ENCODE results near the gene LACTBL1. TPM values are rescaled to one million over a fixed set of nuclear protein-coding genes. Genes with fewer than 3 reads are reported as not detected.

The LACTBL1 gene
- total RNA-seq, 1 experiment from 2014 or later: not detected

DNA sequence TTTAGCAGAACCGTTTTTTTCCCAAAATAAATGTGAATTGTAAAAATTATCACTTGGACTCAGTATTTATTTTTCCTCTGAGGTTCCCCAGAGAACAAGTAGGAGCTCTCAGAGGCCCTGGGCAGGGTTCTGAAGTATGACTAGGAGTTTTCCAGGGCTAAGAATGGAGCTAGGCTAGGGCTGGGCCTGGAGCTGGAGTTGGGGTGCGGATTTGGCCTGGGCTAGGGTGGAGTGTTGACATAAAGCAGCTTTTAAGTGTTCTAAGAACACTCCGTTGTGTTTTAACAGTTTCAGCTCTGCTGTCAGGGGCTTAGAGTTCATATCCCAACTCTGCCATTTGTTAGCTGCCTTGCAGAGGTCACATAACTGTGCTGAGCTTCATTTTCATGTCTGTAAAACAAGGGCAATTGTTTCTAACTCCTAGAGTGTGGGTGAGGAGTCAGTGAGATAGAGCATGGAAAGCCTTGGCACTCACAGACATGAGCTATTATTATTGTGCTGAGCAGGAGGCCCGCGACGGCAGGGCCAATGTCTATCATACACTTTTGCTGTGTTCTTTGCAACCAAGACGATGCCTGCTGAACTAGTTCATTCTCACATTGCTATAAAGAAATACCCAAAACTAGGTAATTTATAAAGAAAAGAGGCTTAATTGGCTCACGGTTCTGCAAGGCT is 51.1 kb downstream of the LACTBL1 start:
- WGBS (ENCODE audit: extremely low coverage, insufficient read length, low lambda C conversion rate): no CpG with 5 or more reads among the region's 8 CpGs
- H3K9me3 Mint-ChIP-seq: no peaks in the 10 kb centered on the region
- DNase-seq: no peak

More for the DNA sequence above, 51.1 kb downstream of the LACTBL1 start:
- no peak overlapping the region for H4K8ac ChIP-seq (replicated peaks; ENCODE audit: insufficient read length, low read depth, low read length)
- no peaks in the 10 kb centered on the region for H3K79me1 ChIP-seq (ENCODE audit: insufficient read depth, low read depth, low read length, poor library complexity, severe bottlenecking)
- no peaks in the 10 kb centered on the region for H4K20me1 ChIP-seq (ENCODE audit: control insufficient read depth, insufficient read depth, insufficient read length)
- TF ChIP-seq, protein P1, sequence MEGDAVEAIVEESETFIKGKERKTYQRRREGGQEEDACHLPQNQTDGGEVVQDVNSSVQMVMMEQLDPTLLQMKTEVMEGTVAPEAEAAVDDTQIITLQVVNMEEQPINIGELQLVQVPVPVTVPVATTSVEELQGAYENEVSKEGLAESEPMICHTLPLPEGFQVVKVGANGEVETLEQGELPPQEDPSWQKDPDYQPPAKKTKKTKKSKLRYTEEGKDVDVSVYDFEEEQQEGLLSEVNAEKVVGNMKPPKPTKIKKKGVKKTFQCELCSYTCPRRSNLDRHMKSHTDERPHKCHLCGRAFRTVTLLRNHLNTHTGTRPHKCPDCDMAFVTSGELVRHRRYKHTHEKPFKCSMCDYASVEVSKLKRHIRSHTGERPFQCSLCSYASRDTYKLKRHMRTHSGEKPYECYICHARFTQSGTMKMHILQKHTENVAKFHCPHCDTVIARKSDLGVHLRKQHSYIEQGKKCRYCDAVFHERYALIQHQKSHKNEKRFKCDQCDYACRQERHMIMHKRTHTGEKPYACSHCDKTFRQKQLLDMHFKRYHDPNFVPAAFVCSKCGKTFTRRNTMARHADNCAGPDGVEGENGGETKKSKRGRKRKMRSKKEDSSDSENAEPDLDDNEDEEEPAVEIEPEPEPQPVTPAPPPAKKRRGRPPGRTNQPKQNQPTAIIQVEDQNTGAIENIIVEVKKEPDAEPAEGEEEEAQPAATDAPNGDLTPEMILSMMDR (conservative IDR thresholded peaks at IDR 0.05): no peak
- H3K27me3 ChIP-seq (ENCODE audit: insufficient read depth, low read length): no peaks in the 10 kb centered on the region
- H3K4me3 Mint-ChIP-seq: no peak overlapping the region
- H3K9ac ChIP-seq (ENCODE audit: extremely low read depth, insufficient read length, low read length): no peak overlapping the region
- no peaks in the 10 kb centered on the region for H3K36me3 Mint-ChIP-seq (ENCODE audit: insufficient read depth in 1 of 3, low read depth in 3 of 3)
- no peaks in the 10 kb centered on the region for H3K9me3 ChIP-seq (ENCODE audit: control insufficient read depth, low read depth, low read length)
- H4K91ac ChIP-seq (ENCODE audit: insufficient read length, low read depth, low read length): no peak overlapping the region
- no peak overlapping the region for H3K4me2 ChIP-seq (ENCODE audit: insufficient read depth, insufficient read length, low read length)
- peaks cover 2 to 6% of the 10 kb centered on the region in 2 experiments; a peak in 1 of 4 replicates for H3K4me1 Mint-ChIP-seq
- H3K23me2 ChIP-seq (ENCODE audit: insufficient read length, low read depth, low read length, poor library complexity, severe bottlenecking): no peaks in the 10 kb centered on the region
- no peak overlapping the region for H2BK20ac ChIP-seq (ENCODE audit: low read depth, low read length, poor library complexity, severe bottlenecking)
- no peaks in the 10 kb centered on the region; the same call in none of the 2 replicates for H3K27me3 Mint-ChIP-seq (ENCODE audit: low read depth)
- H2BK12ac ChIP-seq (ENCODE audit: insufficient read length, low read depth, low read length): no peak overlapping the region
- no peak overlapping the region for H3K18ac ChIP-seq (ENCODE audit: insufficient read length, low read depth, low read length)
- H2BK15ac ChIP-seq (ENCODE audit: low read depth, low read length): no peak overlapping the region
- no peaks in the 10 kb centered on the region for H3K4me1 ChIP-seq (ENCODE audit: insufficient read depth, low read length)
- no peak overlapping the region for H3T11ph ChIP-seq (ENCODE audit: low read length)
- H3K27ac Mint-ChIP-seq: peak overlapping the region in 1 of 3 experiments; percentile 42; a peak in 2 of 7 replicates
- H3K27ac ChIP-seq (ENCODE audit: insufficient read length, low read depth, low read length): no peak overlapping the region
- no peak overlapping the region for H2AK5ac ChIP-seq (ENCODE audit: insufficient read length, low read length)
- no peak overlapping the region for H3K56ac ChIP-seq (ENCODE audit: insufficient read length, low read depth, low read length)
- no peak overlapping the region for H4K5ac ChIP-seq (ENCODE audit: insufficient read length, low read depth, low read length)
- no peak overlapping the region for H2AFZ ChIP-seq (ENCODE audit: low read length)
- H2BK120ac ChIP-seq (ENCODE audit: low read depth, low read length, poor library complexity, severe bottlenecking): no peak overlapping the region
- H3K14ac ChIP-seq (ENCODE audit: insufficient read depth, low read length): no peak overlapping the region
- H3K79me2 ChIP-seq (ENCODE audit: insufficient read depth, low read length): no peaks in the 10 kb centered on the region
- H3K23ac ChIP-seq (ENCODE audit: insufficient read length, low read depth, low read length): no peak overlapping the region
- H3K4ac ChIP-seq (ENCODE audit: low read depth, low read length): no peak overlapping the region
- no peak overlapping the region for H2BK5ac ChIP-seq (ENCODE audit: insufficient read length, low read length)
